Measurements from ENCODE around the gene KCNIP4.

DNA sequence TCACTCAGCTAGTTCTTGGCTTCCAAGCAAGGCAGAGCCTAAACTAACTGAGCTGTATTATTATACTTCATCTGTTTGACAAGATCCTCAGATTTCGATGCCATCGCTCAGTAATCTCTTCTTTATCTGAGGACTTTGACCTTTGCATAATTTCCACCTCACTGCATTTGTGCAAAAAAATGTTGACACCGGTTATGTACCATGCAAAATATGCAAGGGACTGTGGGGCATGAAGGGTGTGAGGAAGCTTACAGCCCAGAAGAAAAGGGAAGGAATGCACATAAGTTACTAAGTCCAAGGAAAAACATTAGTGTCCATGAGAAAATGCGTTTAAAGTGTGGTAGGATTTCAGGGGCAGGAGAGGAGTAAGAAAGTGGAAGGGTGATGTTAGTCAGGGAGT is 953.0 kb downstream of the KCNIP4 start:
- TF ChIP-seq, protein P1, sequence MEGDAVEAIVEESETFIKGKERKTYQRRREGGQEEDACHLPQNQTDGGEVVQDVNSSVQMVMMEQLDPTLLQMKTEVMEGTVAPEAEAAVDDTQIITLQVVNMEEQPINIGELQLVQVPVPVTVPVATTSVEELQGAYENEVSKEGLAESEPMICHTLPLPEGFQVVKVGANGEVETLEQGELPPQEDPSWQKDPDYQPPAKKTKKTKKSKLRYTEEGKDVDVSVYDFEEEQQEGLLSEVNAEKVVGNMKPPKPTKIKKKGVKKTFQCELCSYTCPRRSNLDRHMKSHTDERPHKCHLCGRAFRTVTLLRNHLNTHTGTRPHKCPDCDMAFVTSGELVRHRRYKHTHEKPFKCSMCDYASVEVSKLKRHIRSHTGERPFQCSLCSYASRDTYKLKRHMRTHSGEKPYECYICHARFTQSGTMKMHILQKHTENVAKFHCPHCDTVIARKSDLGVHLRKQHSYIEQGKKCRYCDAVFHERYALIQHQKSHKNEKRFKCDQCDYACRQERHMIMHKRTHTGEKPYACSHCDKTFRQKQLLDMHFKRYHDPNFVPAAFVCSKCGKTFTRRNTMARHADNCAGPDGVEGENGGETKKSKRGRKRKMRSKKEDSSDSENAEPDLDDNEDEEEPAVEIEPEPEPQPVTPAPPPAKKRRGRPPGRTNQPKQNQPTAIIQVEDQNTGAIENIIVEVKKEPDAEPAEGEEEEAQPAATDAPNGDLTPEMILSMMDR (IDR thresholded peaks at IDR 0.05) = no peak
- no peak for TF ChIP-seq POLR2A (IDR thresholded peaks at IDR 0.05)
